ENCODE measurements around the gene MYH10.
A peak's percentile ranks its signal among the peaks of the same experiment; 100 is the strongest.

Gene MYH10

GRCh38 chr17:8599351-8600011 is 31.0 kb downstream of the MYH10 start:
- DNase-seq (ENCODE audit: low read depth): no peak
- no peak overlapping the region for H3K4me3 ChIP-seq (ENCODE audit: low read length)
- no peak for TF ChIP-seq CTCF (IDR thresholded peaks at IDR 0.05; ENCODE audit: insufficient read depth, low read depth, low read length, missing control alignments)

GRCh38 chr17:8598913-8599312 is 31.6 kb downstream of the MYH10 start:
- DNase-seq (ENCODE audit: low read depth): no peak
- no peak overlapping the region for H3K4me3 ChIP-seq (ENCODE audit: low read length)
- TF ChIP-seq CTCF (IDR thresholded peaks at IDR 0.05; ENCODE audit: insufficient read depth, low read depth, low read length, missing control alignments): no peak

- H3K4me3 ChIP-seq (ENCODE audit: low read length): no peak overlapping the region
- no peak for DNase-seq (ENCODE audit: low read depth)
- TF ChIP-seq CTCF (IDR thresholded peaks at IDR 0.05; ENCODE audit: insufficient read depth, low read depth, low read length, missing control alignments): no peak
Measured at GRCh38 chr17:8593830-8594229, 36.7 kb downstream of the MYH10 start.

- DNase-seq (ENCODE audit: low read depth): no peak
- no peak for TF ChIP-seq CTCF (IDR thresholded peaks at IDR 0.05; ENCODE audit: insufficient read depth, low read depth, low read length, missing control alignments)
- no peak overlapping the region for H3K4me3 ChIP-seq (ENCODE audit: low read length)
Measured at GRCh38 chr17:8593276-8593675, 37.2 kb downstream of the MYH10 start.

- no peak for DNase-seq (ENCODE audit: low read depth)
- H3K4me3 ChIP-seq (ENCODE audit: low read length): no peak overlapping the region
Measured at GRCh38 chr17:8588877-8589554, 41.5 kb downstream of the MYH10 start.

GRCh38 chr17:8586766-8587165 is 43.8 kb downstream of the MYH10 start:
- peak; percentile 43 for DNase-seq (ENCODE audit: low read depth)

More at GRCh38 chr17:8588877-8589554, 41.5 kb downstream of the MYH10 start:
- TF ChIP-seq CTCF (IDR thresholded peaks at IDR 0.05; ENCODE audit: insufficient read depth, low read depth, low read length, missing control alignments): no peak

More at GRCh38 chr17:8586766-8587165, 43.8 kb downstream of the MYH10 start:
- H3K4me3 ChIP-seq (ENCODE audit: low read length): no peak overlapping the region
- no peak for TF ChIP-seq CTCF (IDR thresholded peaks at IDR 0.05; ENCODE audit: insufficient read depth, low read depth, low read length, missing control alignments)

All from epithelial cell of esophagus (primary cell).